Stimulated activated CD8-positive, alpha-beta memory T cell treated with anti-CD3 and anti-CD28 coated beads, Interleukin-7, amount 100 ng/mL, for 4 hours (primary cell): Measurements from ENCODE around the gene SPAG9.

Experiments used
- DNase-seq, 2 donors: peaks; one replicate each; pipeline ENCODE4 v3.0.0-alpha.2; 2020; ENCODE audit warnings: low read depth in 2 of 2

Gene SPAG9

DNA sequence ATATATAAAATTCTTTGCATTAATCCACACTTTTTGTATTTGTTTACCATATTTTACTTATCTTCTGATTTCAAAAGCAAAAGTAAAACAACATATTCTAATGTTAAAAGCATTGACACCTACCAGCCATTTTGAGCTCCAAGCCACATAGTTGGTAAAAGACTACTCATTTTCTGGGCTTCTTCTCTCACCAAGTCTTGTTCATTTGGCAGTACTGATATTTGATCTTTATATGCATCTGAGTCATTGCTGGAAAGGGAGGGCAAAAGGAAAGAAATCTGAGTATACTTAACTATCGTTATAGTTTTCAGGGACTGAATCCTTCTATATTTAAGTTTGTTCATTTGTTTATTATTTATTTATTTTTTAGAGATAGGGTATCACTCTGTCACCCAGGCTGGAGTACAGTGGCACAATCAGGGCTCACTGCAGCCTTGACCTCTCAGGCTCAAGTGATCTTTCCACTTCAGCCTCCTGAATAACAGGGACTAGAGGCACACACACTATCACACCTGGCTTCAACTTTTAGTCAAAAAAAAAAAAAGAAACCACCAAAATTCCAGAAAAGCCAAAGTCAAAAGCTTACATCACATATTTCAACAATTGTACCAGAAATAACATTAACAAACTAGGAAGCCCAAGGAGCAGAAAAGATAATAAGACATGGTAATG lies 133.5 kb downstream of the SPAG9 start:
- DNase-seq, result no peak

DNA sequence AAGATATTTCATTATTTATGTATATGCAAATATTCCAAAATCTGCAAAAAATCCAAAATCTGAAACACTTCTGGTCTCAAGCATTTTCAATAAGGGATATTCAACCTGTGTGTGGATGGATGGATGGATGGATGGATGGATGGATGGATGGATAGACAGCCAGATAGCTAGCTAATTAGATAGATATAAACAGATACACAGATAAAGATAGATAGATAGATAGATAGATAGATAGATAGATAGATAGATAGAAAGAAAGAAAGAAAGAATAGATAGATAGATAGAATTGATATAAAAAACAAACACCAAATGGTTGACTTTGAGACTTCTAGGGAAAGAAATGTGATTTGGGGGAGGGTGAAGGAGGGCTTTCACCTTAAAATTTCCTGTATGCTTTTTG lies 139.4 kb downstream of the SPAG9 start:
- no peak for DNase-seq

DNA sequence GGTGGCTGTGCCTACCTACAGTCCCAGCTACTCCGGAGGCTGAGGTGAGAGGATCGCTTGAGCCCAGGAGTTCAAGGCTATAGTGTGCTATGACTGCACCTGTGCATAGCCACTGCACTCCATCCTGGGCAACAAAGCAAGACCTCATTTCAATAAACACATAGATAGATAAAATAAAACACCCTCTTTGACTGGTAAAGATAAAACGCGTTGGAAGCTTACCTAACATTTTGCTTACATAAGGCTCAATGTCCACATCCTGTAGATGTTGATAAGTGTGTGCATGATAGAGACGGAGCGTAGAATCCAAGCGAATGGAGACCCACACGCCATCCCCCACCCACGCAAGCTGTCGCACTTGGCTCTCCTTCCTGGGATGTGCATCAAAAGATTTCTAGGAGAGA lies 141.1 kb downstream of the SPAG9 start:
- no peak for DNase-seq

DNA sequence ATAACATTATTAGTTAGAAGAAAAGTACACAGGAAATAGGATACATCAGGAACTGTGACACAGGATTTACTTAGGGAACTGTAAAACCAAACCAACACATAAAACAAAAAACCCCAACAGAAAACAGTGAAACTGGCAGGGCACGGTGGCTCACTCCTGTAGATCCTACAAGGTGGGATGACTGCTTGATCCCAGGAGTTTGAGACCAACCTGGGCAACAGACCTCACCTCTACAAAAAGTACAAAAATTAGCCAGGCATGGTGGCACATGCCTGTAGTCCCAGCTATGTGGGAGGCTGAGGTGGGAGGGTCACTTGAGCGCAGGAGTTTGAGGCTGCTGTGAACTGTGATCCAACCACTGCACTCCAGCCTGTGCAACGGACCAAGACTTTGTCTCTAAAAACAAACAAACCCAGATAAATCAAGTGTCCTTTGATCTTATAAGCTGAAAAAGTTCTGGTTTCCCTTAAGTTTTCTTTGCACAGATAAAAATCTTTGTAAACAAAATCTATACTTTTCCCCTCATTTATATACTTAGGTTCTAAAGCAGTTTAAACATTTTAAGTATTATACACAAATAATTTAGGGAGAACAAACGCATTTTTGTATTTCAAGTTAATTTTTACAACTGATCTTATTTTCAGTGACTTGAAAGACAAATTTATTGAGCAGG lies 143.0 kb downstream of the SPAG9 start:
- DNase-seq, result no peak

DNA sequence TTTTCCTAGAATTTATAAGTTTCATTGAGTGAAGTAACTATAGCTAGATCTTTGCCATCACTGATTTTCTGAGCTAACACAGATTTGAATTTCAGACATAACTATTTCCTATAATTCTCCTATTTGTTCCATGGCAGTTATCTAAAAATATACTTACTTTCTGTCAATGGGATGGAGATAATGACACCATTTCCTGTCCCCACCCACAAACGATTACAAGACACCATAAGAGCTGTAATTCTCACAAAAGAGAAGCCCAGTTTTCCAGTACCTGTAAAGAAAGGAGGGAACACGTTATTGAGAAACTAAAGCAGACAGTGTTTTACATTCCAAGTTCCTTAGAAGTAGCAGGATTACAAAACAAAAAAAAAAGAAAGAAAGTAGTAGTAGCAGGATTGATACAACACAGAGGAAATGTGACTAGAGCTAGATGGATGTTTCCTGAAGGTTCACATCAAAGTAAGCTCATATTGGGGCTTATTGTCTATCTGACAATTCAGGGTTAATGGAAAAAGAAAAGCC lies 143.7 kb downstream of the SPAG9 start:
- no peak for DNase-seq

DNA sequence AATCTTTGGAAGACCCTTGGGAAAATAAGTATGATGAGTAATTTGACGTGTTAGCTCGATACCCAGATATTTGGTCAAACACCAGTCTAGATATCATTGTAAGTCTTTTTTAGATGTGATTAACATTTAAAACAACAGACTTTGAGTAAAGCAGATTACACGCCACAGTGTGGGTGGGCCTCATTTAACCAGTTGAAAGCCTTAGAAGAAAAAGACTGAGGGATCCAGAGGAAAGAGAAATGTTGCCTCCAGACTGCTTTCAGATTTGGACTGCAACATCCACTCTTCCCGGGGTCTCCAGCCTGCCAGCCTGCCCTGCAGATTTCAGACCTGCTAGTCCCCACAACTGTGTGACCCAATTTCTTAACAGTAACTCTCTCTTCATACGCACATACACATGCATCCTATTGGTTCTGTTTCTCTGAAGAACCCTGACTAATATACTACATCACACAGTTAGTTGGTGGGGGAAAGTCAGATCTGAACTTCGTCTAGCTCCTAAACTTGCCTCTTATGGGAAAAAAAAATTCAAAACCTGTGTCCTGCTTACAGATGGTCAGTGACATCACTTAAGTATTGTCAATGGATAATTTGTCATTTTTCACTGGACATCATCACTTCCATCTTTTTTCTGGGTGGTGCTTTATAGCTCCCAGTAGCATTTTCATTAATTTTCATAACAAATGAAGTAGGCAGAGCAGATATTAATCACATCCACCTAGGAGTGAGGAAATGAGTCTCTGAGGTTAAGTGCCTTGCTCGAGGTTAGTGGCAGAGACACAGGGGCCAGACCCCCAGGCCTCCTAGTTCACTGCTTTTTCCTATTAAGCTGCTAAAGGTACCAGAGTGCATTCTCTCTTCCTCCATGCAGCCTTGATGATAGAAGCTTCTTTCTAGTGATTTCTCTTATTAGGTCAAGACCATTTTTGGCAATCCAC lies 146.8 kb downstream of the SPAG9 start:
- DNase-seq, result no peak

DNA sequence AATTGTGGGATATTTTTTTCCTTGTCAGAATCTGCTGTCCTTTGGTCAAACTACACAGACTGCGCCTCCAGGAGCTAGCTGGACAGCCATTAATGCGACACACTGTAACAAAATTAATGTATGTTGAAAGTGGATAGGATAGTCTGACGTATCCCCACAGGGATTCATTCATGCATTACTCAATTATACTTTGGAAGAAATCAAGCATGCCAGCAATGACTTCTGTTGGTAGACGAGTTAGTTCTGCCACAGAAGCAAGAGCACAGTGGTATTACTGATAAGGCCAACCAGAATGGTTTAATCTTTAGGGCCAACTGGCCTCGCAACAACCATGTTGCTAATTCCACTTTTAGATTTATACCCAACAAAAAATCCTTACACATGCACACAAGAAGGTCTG lies 148.1 kb downstream of the SPAG9 start:
- no peak for DNase-seq

DNA sequence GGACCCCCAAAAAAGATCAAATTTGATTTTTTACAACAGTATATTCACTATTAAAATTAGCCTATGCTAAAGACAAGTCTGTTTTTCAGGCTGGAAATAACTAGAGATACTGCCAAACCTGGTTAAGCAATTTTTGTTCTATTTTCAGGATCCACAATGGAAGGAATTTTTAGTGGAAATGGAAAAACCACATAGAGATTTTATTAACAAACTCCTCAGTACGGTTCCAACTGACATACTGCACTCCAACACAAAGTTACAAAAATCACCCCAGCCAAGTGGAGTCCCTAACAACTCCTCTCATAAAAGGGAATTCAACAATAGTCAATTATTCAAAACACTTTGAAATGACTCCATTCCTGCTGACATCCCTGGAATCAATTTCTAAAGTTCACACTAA lies 152.9 kb downstream of the SPAG9 start:
- no peak for DNase-seq

DNA sequence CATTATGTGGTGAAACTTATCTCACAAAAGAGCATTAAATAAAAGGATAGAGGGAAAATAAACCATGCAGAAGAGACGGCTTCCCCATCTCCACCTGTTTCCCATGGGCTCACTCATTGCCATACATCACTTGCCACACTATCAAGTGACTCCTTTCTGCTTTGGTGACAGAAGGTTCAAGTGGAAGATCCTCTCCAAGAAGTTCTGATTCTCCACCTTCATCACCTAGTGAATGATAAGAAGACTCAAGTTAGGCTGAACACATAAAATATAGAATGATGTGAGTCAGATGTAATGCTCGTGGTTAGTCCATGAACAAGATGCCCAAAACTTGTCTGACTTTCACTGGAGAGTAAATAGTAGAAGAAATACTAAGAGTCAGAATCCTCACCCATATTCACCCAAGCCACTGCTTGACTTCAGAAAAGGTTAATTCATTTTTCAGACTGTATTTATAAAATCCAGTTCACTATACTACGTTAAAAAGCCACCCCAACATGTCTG lies 154.5 kb downstream of the SPAG9 start:
- no peak for DNase-seq

DNA sequence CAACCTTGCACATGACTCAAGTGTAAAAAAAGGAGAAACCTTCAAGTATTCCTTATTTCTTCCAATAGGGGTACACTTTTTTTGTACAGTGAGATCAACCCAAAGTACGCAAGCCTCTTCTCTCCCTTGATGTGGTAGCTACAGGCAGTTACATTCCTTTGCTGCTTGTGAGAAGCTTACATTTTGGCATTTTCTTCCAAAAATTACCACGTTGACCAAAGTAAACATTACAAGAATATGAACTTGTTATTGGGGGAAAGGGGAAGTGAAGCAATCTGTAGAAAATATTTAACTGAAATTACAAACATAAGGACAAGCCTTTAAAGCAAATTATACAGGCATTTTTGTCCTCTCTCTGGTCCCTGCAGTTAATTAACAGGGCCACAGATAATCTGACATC lies 157.5 kb downstream of the SPAG9 start:
- no peak for DNase-seq

DNA sequence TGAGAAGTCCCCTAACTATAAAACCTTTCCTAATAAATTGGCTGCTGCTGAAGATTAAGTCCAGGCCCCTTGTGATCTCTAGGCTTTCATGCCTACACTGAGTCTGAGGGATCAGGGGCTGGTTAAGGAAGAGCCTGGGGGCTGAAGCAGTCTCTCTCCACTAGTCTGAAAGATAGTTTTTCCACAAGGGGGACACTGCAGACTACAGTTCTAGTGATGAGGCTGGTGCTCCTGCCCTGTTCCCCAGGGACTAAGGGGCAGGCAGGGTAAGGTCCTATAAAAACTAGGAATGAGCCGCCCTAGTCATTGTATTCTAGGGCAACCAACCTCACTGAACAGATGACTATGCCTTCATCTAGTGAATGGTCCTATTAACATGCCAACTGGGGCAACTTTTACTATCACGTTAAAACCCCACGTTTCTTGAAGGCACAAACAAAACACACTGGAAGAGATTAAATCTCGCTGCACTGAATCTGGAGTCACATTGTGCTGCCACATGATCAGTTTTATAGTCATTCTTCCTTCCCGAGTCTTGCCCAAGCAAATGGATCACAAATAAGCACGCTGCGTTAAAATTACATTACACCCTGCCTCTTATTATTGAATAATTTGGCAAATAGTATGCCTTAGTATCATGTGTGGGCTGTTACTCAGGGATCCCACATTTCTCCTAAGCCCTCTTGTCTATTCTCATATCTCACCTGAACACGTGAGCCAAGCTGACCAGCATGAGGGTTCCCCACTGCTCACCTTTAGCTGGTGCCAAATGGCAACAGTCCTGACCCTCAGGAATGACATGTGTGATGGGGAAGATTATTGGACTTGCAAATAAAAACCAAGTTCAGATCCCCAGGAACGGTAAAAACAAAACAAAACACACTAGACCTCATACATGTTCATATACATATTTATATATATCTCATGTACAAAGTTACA lies 159.1 kb downstream of the SPAG9 start:
- no peak for DNase-seq

DNA sequence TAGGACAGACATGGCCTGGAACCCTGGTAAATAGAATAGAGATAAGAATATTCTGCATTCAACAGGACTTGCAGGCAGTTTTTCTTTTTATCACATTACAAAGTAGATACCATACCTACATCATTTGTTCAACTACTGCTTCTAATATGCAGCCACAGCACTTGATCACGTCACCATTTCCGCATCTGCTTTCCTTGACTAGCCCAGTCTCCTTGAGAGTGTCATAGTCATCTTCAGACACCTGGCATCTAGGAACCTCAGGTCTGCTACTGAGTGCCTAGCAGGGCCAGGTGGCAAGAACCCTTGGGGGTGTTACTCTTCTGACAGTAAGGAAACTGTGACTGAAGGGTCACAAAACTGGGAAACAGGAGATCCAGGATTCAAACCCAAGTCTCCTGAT lies 161.3 kb downstream of the SPAG9 start:
- no peak for DNase-seq

DNA sequence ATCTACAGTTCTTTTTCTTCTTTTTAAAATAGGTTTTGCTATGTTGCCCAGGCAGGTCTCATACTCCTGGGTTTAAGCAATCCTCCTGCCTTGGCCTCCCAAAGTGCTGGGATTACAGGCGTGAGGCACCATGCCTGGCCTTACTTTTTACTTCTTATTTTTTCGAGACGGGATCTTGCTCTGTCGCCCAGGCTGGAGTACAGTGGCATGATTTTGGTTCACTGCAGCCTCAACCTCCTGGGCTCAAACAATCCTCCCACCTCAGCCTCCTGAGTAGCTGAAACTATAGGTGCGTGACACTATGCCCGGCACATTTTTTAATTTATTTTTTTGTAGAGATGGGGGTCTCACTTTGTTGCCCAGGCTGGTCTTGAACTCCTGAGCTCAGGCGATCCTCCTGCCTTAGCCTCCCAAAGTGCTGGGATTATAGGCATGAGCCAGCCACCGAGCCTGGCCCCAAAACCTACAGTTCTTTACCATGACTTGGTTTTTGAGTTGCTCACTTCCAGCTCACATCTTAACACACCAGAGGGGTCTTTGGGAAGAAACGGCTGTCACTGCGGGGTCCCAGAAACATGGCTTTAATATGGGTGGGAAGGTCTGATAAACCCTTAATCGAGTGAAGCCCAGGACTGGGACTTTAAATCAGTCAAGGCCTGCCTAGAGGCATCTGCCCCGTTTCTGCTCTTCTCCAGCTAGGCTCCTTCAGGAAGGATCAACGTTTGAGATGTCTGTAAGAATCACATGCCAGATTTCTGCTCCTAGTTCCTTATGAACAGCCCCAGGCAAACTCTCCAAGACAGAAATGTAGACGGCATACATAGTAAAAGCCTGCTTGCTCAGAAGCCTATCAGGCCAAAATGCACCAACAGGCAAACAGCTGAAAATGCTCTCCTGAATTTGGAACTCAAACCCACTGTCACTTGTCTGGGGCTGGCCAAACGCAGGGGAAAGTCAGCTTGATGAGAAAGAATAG lies 162.8 kb downstream of the SPAG9 start:
- no peak for DNase-seq

DNA sequence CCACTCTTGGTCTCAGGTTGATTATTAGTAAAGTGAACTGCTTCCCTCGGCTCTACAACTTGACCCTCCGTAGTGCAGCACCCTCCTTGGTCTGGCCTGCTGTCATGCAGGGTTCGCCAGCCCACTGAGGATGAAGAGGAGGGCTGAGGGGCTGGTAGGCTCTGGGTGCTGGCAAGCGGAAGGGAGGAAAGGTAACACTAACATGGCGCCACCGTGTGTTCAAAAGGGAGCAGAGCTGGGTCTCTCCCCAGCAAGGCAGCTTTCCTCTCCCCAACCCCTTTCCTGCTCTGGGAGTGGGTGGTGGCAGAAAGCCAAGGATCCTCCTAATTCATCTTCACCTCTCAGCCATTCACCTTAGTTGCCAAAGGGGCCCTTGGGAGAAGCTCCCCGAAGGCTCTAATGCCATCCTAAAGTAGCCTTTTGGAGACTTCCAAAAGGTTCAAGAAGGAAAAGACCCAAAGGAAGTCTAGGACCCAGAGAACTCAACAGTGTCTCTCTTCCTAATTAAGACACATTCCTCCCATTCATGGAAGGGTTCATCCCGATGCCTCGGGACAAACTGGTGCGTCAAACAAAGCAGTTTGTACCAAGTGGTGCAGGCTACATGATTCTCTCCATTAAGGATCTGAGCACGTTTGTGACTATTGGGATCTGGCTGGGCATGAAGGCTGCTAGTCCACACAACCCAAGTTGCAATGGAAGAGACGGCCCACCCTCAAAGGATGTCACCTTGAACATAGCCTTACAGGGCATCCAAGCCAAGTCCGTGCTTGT lies 163.7 kb downstream of the SPAG9 start:
- DNase-seq, result peak; percentile 29 to 33

DNA sequence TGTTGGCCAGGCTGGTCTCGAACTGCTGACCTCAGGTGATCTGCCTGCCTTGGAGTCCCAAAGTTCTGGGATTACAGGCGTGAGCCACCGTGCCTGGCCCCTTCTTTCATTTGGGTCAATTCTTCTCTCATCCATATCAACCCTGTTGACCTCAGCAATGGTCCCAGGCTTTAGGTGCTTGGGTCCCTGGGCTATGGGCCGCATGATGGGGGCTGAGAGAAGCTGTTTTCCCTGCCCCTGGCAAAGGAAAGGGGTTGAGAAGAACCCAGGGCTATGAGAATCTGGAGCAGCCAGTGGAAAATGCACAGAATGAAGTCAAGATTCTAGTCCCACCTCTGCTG lies 164.3 kb downstream of the SPAG9 start:
- DNase-seq, result no peak

DNA sequence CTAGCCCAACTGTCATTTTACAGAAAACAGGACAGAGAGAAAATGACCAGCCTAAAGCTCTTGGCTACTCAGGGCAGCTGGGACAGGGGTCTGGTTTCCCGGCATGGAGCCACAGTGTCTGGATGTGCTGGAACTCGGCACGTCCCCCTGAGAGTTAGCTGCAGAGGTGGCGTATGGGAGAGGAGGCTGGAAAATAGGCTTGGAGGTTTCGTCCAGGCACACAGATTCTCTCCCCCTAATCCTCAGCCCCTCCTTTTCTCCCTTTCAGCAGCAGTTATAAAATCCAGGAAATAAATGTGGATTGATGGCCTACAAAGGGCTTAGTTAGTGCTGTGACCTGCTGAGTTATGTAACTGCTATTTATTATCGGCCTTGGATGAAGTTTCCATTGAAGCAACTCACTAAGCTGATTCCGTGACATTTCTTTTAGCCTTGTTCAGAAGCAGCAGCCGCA lies 165.0 kb downstream of the SPAG9 start:
- DNase-seq, result no peak

DNA sequence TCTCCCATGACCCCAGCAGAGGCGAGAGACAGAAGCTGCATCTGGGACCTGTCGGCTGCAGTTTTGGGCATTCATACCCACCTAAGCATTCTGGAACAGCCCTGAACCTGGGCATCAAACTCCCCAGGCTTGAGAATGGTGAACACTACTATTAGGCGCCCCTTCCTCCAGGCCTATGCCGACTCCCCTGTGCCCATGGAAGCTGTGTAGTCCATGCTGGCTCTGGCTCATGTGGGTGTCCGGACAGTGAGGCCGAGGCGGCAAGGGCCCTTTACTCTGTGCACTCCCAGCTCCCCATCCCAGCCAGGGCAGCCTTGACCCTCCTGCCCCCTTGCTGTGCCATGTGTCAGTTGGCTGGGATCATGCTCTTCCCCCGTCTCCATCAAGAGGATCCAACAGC lies 165.5 kb downstream of the SPAG9 start:
- no peak for DNase-seq

DNA sequence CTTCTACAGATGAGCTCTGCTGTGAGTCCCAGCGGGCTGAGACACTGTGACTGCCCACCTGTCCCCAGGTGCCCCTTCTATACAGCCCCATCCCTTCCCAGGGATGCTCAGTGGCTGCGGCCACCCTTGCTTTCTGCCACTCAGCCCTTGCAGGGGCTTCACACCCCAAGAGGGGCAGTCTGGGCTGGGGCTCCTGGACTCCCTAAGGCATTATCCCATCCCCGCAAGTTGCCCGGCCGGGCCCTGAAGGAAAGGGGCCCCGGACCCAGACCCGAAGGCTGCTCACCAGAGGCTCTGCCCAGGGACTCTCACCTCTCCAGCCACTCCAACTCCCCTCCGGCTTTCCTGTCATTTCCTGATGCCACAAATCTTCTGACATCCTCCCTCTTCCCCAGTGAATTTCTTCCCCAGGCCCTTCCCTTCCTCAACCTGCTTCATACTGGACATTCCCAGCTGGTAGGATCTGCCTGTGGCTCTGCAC lies 166.0 kb downstream of the SPAG9 start:
- DNase-seq, result no peak
